Inflammatory macrophage (primary cell): Measurements from ENCODE around the gene GNG2.

Source experiments
- DNase-seq, 2 donors: peaks; one replicate each; pipeline ENCODE4 v3.0.0-alpha.2; 2020 to 2022
- total RNA-seq, 18 experiments: gene quantifications; one replicate each; lab custom pipeline; 2026; ENCODE audit warnings: mixed read lengths in 6 of 18, inconsistent platforms in 2 of 18; lab: John Stamatoyannopoulos, UW

GNG2 gene
- 6.2 to 168 (median 18.2) reads per million in 18 experiments for total RNA-seq

DNA sequence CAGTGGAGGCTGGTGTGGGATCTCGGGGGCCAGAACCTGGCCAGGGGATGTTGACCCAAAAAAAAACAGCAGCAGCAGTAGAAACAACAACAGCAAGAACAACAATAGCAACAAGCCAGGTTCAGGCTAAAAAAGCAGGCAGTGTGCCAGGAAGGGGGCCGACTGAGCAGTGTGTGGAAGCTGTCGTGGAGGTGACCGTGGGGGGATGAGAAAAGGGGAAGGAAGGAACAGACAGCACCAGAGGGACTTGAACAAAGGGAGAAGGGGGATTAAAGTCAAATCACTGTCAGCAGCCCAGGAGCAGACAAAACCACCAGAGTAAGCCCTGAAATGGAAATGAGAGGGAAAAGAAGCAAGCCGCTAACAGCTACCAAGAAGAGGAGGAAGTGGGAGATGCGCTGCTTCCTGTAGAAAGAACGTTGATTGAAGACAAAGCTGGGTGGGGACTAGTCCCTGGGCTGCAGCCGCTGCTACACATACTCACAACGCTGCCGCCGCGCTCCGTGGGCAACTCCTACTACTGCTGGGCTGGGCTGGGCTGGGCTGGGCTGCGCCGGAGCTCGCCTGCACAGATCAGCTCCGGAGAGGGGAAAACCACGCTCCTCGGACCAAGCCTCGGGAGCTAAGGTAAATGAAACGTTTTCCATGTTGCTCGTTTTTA, at the start of gene GNG2:
Gene GNG2 (plus strand): TSS at position 449 of the 661 bp plus-strand sequence. CDS start 90,067 bp downstream, outside the sequence.
- DNase-seq, result peak; percentile 77 to 84

DNA sequence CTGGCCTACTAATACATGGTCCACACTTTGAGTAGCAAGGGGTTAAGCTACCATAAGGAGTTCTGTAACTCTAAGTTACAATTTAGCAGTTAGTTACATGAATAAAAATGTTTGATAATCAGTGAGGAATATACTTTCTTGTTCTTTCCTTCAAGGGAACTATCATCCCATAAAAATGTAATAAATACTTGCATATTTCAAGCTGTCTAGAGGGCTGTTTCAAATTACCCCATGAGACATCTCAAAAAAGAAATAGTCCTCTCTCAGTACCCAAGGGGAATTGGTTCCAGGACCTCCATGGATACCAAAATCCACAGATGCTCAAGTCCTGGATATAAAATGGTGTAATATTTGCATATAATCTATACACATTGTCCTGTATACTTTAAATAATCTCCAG, 48.7 kb upstream of the GNG2 start:
- DNase-seq, result no peak

DNA sequence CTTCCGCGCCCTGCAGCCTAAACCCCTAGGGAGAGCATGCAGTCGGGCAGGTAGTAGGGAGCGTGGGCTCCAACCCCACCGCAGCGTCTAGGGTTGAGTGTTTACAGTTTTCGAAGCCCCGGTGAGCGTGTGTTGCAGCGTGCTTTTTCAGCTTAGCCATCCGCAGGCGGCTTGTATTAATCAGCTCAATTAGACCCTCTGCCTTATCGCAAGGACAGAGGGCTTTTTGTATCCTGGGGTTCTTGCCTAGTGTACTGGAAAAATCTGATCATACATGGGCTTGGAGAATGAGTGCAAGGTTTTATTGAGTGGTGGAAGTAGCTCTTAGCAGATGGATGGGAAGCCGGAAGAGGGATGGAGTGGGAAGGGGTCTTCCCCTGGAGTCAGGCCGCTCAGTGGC, 44.4 kb upstream of the GNG2 start:
- DNase-seq, result no peak

GRCh38 chr14:51817326-51817725, 43.1 kb upstream of the GNG2 start:
- DNase-seq, result no peak

GRCh38 chr14:51818748-51819380, 41.5 kb upstream of the GNG2 start:
- no peak for DNase-seq

DNA sequence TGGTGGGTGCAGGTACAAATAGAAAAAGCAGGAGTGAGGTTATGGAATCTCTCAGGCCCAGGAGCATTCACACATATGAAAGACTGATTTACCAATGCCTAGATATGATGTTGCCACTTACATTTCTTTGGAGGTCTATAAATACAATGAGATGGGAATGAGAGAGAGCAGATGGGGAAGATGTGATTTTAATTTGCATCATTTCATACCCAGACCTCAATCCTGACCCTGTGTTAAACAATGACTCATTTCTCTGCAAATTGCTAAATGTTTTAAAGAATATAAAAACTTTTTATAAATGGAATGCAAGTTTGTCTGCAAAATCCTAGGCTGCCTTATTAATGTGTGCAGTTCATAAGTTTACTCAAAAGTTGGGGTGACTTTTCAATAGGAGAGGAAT, 38.6 kb upstream of the GNG2 start:
- no peak for DNase-seq

DNA sequence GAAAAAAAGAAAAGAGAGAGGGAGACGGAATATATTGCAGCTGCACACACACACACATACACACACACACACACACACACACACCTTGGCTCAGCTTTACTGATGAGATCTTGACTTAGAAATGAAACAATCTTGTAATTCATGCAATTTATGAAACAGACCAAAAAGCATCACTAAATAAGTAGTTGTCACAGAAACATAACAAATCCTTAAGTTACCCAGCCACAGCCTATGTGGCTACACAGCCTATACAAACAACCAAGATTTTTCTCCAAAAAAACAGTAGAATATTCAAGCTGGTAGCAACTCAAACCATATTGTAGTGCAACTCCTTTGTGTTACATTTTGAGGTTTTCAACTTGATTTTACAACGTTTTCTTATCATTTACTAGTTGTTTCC, 37.9 kb upstream of the GNG2 start:
- no peak for DNase-seq

- no peak for DNase-seq
Measured at GRCh38 chr14:51823706-51824105, 36.7 kb upstream of the GNG2 start.

- DNase-seq, result no peak
Measured at GRCh38 chr14:51824191-51824590, 36.2 kb upstream of the GNG2 start.

- DNase-seq, result no peak
Measured at GRCh38 chr14:51825926-51826325, 34.5 kb upstream of the GNG2 start.

GRCh38 chr14:51828017-51828797, 32.2 kb upstream of the GNG2 start:
- peak; percentile 48 to 63 for DNase-seq

DNA sequence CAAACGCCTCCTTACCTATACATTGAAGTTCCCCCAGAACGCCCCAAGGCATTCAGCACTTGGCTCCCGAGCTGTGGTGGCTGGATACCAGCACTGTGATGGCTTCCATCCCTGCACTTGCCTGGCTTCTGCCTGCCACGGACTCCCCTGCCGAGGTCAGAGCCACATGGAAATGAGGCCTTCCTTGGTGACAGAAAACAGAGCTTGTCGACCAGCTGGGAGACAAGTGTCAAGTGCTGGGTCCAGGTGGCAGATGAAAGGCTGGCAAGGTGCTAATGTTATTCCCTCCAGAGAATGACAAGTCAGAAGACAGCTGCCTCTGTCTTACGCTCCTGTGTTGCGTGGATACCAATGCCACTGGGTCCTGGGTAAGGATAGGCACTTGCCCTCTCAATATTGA, 26.2 kb upstream of the GNG2 start:
- DNase-seq, result no peak

DNA sequence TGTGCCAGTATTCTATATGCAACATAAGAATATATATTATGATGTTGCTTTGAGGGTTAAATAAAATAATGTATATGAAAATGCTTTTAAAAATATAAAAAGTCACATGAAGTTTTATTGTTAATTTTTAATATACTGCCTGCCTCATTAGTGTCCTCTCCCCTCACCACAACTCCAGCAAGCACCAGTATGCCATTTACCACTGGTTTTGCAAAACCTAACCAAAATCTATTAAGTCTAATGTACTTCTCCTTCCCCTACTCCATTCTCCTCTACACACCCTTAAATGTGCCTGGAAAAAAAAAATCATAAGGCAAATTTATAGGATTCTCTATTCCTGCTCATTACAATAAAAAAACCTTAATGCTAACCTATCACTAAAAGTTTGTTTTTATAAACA, 24.0 kb upstream of the GNG2 start:
- no peak for DNase-seq

DNA sequence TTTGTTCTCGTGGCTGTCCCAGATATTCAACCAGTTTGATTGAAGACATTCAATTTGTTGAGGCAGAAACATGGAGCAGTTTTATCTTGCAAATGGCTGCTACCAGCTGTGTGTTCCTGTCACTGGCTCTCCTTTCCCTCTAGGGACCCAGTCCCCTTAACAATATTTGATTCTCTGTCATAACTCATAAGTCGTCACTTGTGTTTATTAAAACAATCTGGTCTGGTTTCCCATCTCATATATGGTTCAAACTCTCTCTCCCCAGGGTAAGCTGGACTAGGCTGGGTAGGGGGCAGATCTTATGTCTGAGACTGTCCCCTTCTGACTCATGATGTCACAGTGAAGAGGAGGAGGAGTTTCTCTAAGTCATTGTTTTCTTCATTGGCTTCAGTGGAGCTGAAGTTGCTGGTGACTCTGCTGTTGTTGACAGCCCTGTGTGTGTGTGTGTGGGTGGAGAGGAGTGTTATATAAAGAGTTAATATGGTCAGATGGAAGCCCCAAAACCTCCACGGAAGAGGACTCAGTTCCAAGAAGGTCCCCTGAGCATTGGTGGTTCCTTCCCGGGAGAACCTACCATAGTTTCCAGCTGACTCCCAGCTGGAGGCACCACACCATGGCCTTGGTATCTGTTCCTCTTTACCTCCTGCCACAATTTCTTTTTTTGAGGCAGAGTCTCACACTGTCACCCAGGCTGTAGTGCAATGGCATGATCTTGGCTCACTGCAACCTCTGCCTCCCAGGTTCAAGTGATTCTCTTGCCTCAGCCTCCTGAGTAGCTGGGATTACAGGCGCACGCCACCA, 16.1 kb upstream of the GNG2 start:
- DNase-seq, result peak; percentile 49 to 55

DNA sequence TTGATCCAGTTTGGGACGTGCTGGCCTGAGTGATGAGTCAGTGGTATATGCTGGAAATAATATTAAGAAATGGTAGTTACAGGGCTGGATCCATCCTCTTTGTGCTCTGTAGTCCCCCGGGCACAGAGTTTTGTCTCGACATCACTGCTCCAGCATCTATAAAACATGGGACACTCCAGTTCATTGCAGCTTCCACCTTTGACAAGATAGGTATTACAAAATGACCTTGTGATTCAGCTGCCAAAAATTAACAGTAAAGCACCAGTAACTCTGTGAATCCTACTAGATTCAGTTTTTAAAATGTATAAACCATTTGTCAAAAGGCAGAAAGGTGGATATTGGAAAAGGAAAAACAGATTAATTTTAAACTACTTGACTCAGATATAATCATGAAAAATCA, 14.6 kb upstream of the GNG2 start:
- DNase-seq, result peak in 1 of 2 donors; percentile 2

- DNase-seq, result peak; percentile 85 to 86
Measured at GRCh38 chr14:51846631-51847488, 13.6 kb upstream of the GNG2 start.

DNA sequence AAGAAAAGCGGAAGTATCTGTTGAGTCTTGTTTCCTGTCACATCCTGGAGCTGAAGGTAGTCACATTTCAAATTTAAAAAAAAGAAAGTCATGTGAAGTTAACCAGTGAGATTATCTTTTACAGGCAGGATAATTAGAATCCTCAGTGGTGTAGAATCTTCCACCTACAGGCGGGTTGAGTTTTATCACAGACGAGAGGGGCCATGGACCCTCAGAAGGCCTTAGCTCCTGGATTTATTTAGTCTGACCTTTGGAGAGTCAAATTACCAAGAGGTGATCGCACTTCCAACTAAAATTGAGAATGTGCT, 13.0 kb upstream of the GNG2 start:
- DNase-seq, result no peak

DNA sequence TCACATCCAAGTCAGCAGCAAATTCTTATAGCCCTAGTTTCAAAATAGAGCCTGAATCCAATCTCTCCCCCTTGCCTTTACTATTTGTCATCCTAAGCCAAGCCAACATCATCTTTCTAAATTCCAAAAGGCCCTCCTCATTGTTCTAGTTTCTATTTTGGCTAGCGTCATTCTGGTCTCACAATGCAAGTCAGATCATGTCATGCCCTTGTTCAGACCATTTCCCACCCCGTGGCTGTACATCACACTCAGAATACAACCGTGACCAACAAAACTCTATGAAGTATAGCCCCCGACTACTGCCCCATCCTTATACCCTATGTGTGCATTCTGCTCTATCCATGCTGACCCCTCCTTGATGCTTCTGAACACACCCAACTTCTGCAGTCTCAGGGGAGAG, 12.3 kb upstream of the GNG2 start:
- DNase-seq, result no peak

DNA sequence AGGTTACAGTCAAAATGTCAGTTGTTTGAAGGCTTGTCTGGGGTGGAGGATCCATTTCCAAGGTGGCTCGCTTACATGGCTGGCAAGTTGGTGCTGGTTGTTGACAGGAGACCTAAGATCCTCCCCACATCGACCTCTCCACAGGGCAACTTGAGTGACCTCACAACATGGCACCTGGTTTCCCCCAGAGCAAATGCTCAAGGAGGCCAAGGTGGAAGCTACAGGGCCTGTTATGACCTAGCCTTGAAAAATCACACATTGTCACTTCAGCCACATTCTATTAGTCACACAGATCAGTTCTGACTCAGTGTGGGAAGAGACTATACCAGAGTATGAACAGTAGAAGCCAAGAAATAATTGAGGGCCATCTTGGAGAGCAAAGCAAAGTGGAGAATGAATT, 11.3 kb upstream of the GNG2 start:
- no peak for DNase-seq

DNA sequence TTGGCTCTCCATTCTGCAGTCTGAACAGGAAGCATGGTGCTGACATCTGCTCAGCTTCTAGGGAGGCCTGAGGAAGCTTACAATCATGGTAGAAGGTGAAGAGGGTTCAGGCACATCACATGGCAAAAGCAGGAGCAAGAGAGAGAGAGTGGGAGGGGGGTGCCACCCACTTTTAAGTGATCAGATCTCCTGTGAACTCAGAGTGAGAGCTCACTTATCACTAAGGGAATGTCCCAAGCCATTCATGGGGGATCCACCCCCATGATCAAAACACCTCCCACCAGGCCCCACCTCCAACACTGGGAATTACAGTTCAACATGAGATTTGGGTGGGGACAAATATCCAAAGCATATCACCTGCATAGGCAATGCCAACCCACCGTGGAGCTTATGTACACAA, 9.8 kb upstream of the GNG2 start:
- no peak for DNase-seq

- DNase-seq, result no peak
Measured at GRCh38 chr14:51852541-51852940, 7.9 kb upstream of the GNG2 start.

- DNase-seq, result no peak
Measured at GRCh38 chr14:51855234-51855633, 5.2 kb upstream of the GNG2 start.
